A673 (cell line): ENCODE data around the gene MAML3.

Source experiments
- CTCF ChIP-seq: fragments of 300-800, 200-600 bp; sonication (generic); conservative IDR thresholded peaks from 2 replicates; pipeline ENCODE4 v1.5.1; 2017; ENCODE audit warnings: low read depth, mild to moderate bottlenecking, antibody characterized with exemption, low read length, moderate library complexity, mixed read lengths
- EZH2 ChIP-seq: fragments of 200-600 bp; sonication (generic); IDR thresholded peaks from 2 replicates; pipeline ENCODE4 v1.6.1; 2017; ENCODE audit warnings: borderline replicate concordance, low read depth, mild to moderate bottlenecking, mixed read lengths, antibody characterized with exemption, low read length; ENCODE audit not compliant: poor library complexity, severe bottlenecking

- no peak for TF ChIP-seq CTCF
- no peak for TF ChIP-seq EZH2
Measured at GRCh38 chr4:139672732-139673131, 481.3 kb downstream of the MAML3 start.
